Activated naive CD8-positive, alpha-beta T cell treated with anti-CD3 and anti-CD28 coated beads, Interleukin-2, amount 50 U/mL, for 24 hours (primary cell): ENCODE measurements around the gene CAMTA2.

Experiments used
- ATAC-seq: fragments of 150-1000 bp; cut with Tn5 transposase; one replicate; pipeline ENCODE4 v1.10.0; 2021
- DNase-seq: peaks from one replicate; pipeline ENCODE4 v3.0.0; 2021
- H3K27ac Mint-ChIP-seq: one replicate; pipeline ENCODE4 v1.8.0; 2021; ENCODE audit warnings: mild to moderate bottlenecking, mixed read lengths
- H3K27me3 Mint-ChIP-seq: one replicate; pipeline ENCODE4 v1.8.0; 2021; ENCODE audit warnings: mixed read lengths
- H3K36me3 Mint-ChIP-seq: one replicate; pipeline ENCODE4 v1.8.0; 2021; ENCODE audit warnings: low read depth, mixed read lengths
- H3K4me1 Mint-ChIP-seq: one replicate; pipeline ENCODE4 v1.8.0; 2021; ENCODE audit warnings: mixed read lengths
- H3K4me3 Mint-ChIP-seq: one replicate; pipeline ENCODE4 v1.8.0; 2021; ENCODE audit warnings: mild to moderate bottlenecking, moderate library complexity, mixed read lengths
- H3K9me3 Mint-ChIP-seq: one replicate; pipeline ENCODE4 v1.8.0; 2021; ENCODE audit warnings: mixed read lengths

Gene CAMTA2

GRCh38 chr17:5019475-5019956, 32.0 kb upstream of the CAMTA2 start:
- ATAC-seq = peak; percentile 89
- H3K36me3 Mint-ChIP-seq = peaks cover 17% of the 10 kb centered on the region
- H3K27me3 Mint-ChIP-seq = no peaks in the 10 kb centered on the region
- H3K4me3 Mint-ChIP-seq = no peak overlapping the region
- no peaks in the 10 kb centered on the region for H3K9me3 Mint-ChIP-seq
- H3K4me1 Mint-ChIP-seq = peaks cover 16% of the 10 kb centered on the region
- peak overlapping the region; percentile 36 for H3K27ac Mint-ChIP-seq
- DNase-seq = peak; percentile 42

GRCh38 chr17:5014357-5014756, 26.9 kb upstream of the CAMTA2 start:
- no peaks in the 10 kb centered on the region for H3K9me3 Mint-ChIP-seq
- H3K4me1 Mint-ChIP-seq = peaks cover 26% of the 10 kb centered on the region
- H3K27me3 Mint-ChIP-seq = no peaks in the 10 kb centered on the region
- no peak overlapping the region for H3K27ac Mint-ChIP-seq
- ATAC-seq (no peak), DNase-seq (no peak)
- H3K36me3 Mint-ChIP-seq = peaks cover 26% of the 10 kb centered on the region
- no peak overlapping the region for H3K4me3 Mint-ChIP-seq

- H3K27me3 Mint-ChIP-seq = no peaks in the 10 kb centered on the region
- peak overlapping the region; percentile 77 for H3K27ac Mint-ChIP-seq
- DNase-seq (no peak), ATAC-seq (peak; percentile 84)
- H3K4me1 Mint-ChIP-seq = peaks cover 18% of the 10 kb centered on the region
- peaks cover 35% of the 10 kb centered on the region for H3K36me3 Mint-ChIP-seq
- no peak overlapping the region for H3K4me3 Mint-ChIP-seq
- H3K9me3 Mint-ChIP-seq = no peaks in the 10 kb centered on the region
Observed at GRCh38 chr17:5011928-5012327, 24.5 kb upstream of the CAMTA2 start.

- Mint-ChIP-seq H3K27ac (no peak overlapping the region), H3K9me3 (no peaks in the 10 kb centered on the region), H3K4me3 (no peak overlapping the region), H3K4me1 (peaks cover 9% of the 10 kb centered on the region), H3K27me3 (no peaks in the 10 kb centered on the region), H3K36me3 (peaks cover 33% of the 10 kb centered on the region)
- no peak for ATAC-seq
- no peak for DNase-seq
Observed at GRCh38 chr17:5003214-5003867, 15.9 kb upstream of the CAMTA2 start.

GRCh38 chr17:5002121-5002788, 14.8 kb upstream of the CAMTA2 start:
- ATAC-seq (no peak), DNase-seq (no peak)
- Mint-ChIP-seq H3K9me3 (no peaks in the 10 kb centered on the region), H3K27ac (no peak overlapping the region), H3K27me3 (no peaks in the 10 kb centered on the region), H3K4me3 (no peak overlapping the region), H3K4me1 (peaks cover 9% of the 10 kb centered on the region), H3K36me3 (peaks cover 27% of the 10 kb centered on the region)

- no peak overlapping the region for H3K27ac Mint-ChIP-seq
- H3K9me3 Mint-ChIP-seq = no peaks in the 10 kb centered on the region
- H3K27me3 Mint-ChIP-seq = no peaks in the 10 kb centered on the region
- DNase-seq = no peak
- ATAC-seq = no peak
- H3K4me1 Mint-ChIP-seq = peaks cover 15% of the 10 kb centered on the region
- no peak overlapping the region for H3K4me3 Mint-ChIP-seq
- H3K36me3 Mint-ChIP-seq = peaks cover 21% of the 10 kb centered on the region
Observed at GRCh38 chr17:5000237-5000639, 12.8 kb upstream of the CAMTA2 start.

- DNase-seq (no peak), ATAC-seq (no peak)
- Mint-ChIP-seq H3K4me1 (peaks cover 18% of the 10 kb centered on the region), H3K27me3 (no peaks in the 10 kb centered on the region), H3K9me3 (no peaks in the 10 kb centered on the region), H3K4me3 (peak overlapping the region; percentile 79), H3K27ac (peak overlapping the region; percentile 64), H3K36me3 (peaks cover 14% of the 10 kb centered on the region)
Observed at GRCh38 chr17:4999430-5000093, 12.1 kb upstream of the CAMTA2 start.

- Mint-ChIP-seq H3K27me3 (no peaks in the 10 kb centered on the region), H3K4me3 (peak overlapping the region; percentile 79), H3K27ac (peak overlapping the region; percentile 64), H3K4me1 (peaks cover 18% of the 10 kb centered on the region), H3K9me3 (no peaks in the 10 kb centered on the region), H3K36me3 (peaks cover 7% of the 10 kb centered on the region)
- DNase-seq (no peak), ATAC-seq (no peak)
Observed at GRCh38 chr17:4998732-4999429, 11.4 kb upstream of the CAMTA2 start.

GRCh38 chr17:4998027-4998731, 10.7 kb upstream of the CAMTA2 start:
- H3K27me3 Mint-ChIP-seq = no peaks in the 10 kb centered on the region
- H3K36me3 Mint-ChIP-seq = peaks cover 7% of the 10 kb centered on the region
- peak overlapping the region; percentile 79 for H3K4me3 Mint-ChIP-seq
- H3K9me3 Mint-ChIP-seq = no peaks in the 10 kb centered on the region
- no peak for DNase-seq
- peaks cover 18% of the 10 kb centered on the region for H3K4me1 Mint-ChIP-seq
- peak; percentile 2 for ATAC-seq
- H3K27ac Mint-ChIP-seq = no peak overlapping the region

GRCh38 chr17:4997302-4998026, 10.0 kb upstream of the CAMTA2 start, which contains the start of the genes INCA1 and KIF1C:
TSS of gene INCA1 (minus strand) at chr17:4997522. CDS start at chr17:4994437, 3,085 bp downstream.
TSS of gene KIF1C (plus strand) at chr17:4997950. CDS start at chr17:5000247, 2,297 bp downstream.
- no peaks in the 10 kb centered on the region for H3K27me3 Mint-ChIP-seq
- no peaks in the 10 kb centered on the region for H3K9me3 Mint-ChIP-seq
- peaks cover 7% of the 10 kb centered on the region for H3K36me3 Mint-ChIP-seq
- peaks cover 18% of the 10 kb centered on the region for H3K4me1 Mint-ChIP-seq
- peak within 1 kb of the TSS; percentile 48 for H3K27ac Mint-ChIP-seq
- H3K4me3 Mint-ChIP-seq = peak within 1 kb of the TSS; percentile 79
- DNase-seq = peak; percentile 91
- peak; percentile 88 for ATAC-seq

GRCh38 chr17:4994081-4994595, 6.7 kb upstream of the CAMTA2 start:
- Mint-ChIP-seq H3K4me3 (no peak overlapping the region), H3K9me3 (no peaks in the 10 kb centered on the region), H3K4me1 (peaks cover 22% of the 10 kb centered on the region), H3K36me3 (peaks cover 8% of the 10 kb centered on the region), H3K27ac (no peak overlapping the region), H3K27me3 (no peaks in the 10 kb centered on the region)
- ATAC-seq = no peak
- DNase-seq = no peak

GRCh38 chr17:4987767-4988567, 492 bp upstream of the CAMTA2 start:
- H3K27me3 Mint-ChIP-seq = no peaks in the 10 kb centered on the region
- peak overlapping the region; percentile 90 for H3K4me3 Mint-ChIP-seq
- peaks cover 32% of the 10 kb centered on the region for H3K4me1 Mint-ChIP-seq
- no peak for ATAC-seq
- DNase-seq = no peak
- H3K36me3 Mint-ChIP-seq = peaks cover 16% of the 10 kb centered on the region
- H3K27ac Mint-ChIP-seq = peak overlapping the region; percentile 88
- no peaks in the 10 kb centered on the region for H3K9me3 Mint-ChIP-seq
